Tibial nerve (tissue), 4 donors: Measurements from ENCODE around the gene FAM181A.

Experiments
- EP300 ChIP-seq, 2 donors: sonication (generic); formaldehyde crosslinking; IDR thresholded peaks; one replicate each; pipeline ENCODE4 v1.6.1; 2017; ENCODE audit warnings: antibody characterized with exemption in 2 of 2, mild to moderate bottlenecking in 1 of 2
- POLR2A ChIP-seq, 2 donors: fragments of 450-650 bp; IDR thresholded peaks; one replicate each; pipeline ENCODE4 v1.6.1; 2017; ENCODE audit warnings: antibody characterized with exemption in 2 of 2, mild to moderate bottlenecking in 2 of 2, moderate library complexity in 2 of 2
- TF ChIP-seq, protein P1 (sequence below), 5 experiments: fragments of 200-600 bp in 3 of 5; fragments of 450-650 bp in 2 of 5; sonication (generic) in 3 of 5; IDR thresholded peaks; one replicate each; pipeline ENCODE4 v1.5.1; 2016 to 2019; ENCODE audit warnings: antibody characterized with exemption in 5 of 5, mild to moderate bottlenecking in 3 of 5, moderate library complexity in 2 of 5

DNA sequence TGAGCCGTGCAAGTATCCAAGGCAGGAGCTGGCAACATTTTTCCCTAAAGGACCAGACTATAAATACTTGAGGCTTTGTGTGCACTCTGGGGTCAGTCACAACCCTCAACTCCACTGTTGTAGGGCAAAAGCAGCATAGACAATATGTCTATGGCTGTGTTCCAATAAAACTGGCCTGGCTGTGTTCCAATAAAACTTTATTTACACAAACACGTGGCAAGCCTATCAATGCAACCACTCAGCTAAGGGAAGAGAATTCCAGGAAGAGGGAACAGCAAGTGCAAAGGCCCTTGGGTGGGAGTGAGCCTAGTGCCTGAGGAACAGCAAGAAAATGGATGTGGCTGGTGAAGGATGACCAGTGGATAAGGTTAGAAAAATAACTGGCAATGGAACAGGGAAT is 11.3 kb upstream of the FAM181A start:
- TF ChIP-seq POLR2A (IDR thresholded peaks at IDR 0.05) (no peak), EP300 (IDR thresholded peaks at IDR 0.05) (no peak)
- TF ChIP-seq, protein P1, sequence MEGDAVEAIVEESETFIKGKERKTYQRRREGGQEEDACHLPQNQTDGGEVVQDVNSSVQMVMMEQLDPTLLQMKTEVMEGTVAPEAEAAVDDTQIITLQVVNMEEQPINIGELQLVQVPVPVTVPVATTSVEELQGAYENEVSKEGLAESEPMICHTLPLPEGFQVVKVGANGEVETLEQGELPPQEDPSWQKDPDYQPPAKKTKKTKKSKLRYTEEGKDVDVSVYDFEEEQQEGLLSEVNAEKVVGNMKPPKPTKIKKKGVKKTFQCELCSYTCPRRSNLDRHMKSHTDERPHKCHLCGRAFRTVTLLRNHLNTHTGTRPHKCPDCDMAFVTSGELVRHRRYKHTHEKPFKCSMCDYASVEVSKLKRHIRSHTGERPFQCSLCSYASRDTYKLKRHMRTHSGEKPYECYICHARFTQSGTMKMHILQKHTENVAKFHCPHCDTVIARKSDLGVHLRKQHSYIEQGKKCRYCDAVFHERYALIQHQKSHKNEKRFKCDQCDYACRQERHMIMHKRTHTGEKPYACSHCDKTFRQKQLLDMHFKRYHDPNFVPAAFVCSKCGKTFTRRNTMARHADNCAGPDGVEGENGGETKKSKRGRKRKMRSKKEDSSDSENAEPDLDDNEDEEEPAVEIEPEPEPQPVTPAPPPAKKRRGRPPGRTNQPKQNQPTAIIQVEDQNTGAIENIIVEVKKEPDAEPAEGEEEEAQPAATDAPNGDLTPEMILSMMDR (IDR thresholded peaks at IDR 0.05): no peak
